HCT116 (cell line): ENCODE results near the gene SUPT3H. TPM values are rescaled to one million over a fixed set of nuclear protein-coding genes. Genes with fewer than 3 reads are reported as not detected.

Source experiments
- ATAC-seq: fragments of 200-7000 bp; cut with Tn5 transposase; 2 replicates; pipeline ENCODE4 v1.9.1; 2020; ENCODE audit warnings: mild to moderate bottlenecking, moderate library complexity
- BruUV-seq: library from RNA; stranded (reverse); fragments of 400-500 nt; replicated peaks from 2 replicates; lab custom pipeline; 2021; lab: Mats Ljungman, UMichigan
- CTCF ChIA-PET: fragments of 300-600 bp; sonication (Branson Sonifier 250); formaldehyde crosslinking; loops from one replicate; lab custom pipeline; 2021; ENCODE audit warnings: antibody characterized with exemption; lab: Charles Lee
- POLR2A ChIA-PET: fragments of 300-600, 350-600 bp; sonication (Branson Sonifier 250); formaldehyde crosslinking; loops from one replicate; lab custom pipeline; 2021; ENCODE audit warnings: antibody characterized with exemption; lab: Charles Lee
- RAD21 ChIA-PET, 2 experiments: fragments of 300-600 bp; sonication (Branson Sonifier 250); formaldehyde crosslinking; loops; one replicate each; lab custom pipeline; 2023; ENCODE audit warnings: low total read pairs in 2 of 2; ENCODE audit not compliant: uncharacterized antibody in 2 of 2, unreplicated experiment in 2 of 2, low non-redundant PET in 1 of 2; lab: Charles Lee
- DNase-seq: peaks from one replicate; pipeline ENCODE4 v3.0.0-alpha.2; 2010; ENCODE audit warnings: low read depth, low spot score
- H2AFZ ChIP-seq: fragments of 200-600 bp; shearing (Covaris generic), sonication (generic); 2 replicates; pipeline ENCODE4 v1.6.1; 2017; ENCODE audit warnings: low read depth, mixed run types, mixed read lengths, antibody characterized with exemption, low read length; ENCODE audit not compliant: poor library complexity, severe bottlenecking
- H3K27ac ChIP-seq: 2 replicates; pipeline ENCODE4 v1.5.1; 2012; ENCODE audit warnings: low read depth, low read length
- H3K27me3 ChIP-seq: fragments of 200-600 bp; sonication (generic); 2 replicates; pipeline ENCODE4 v1.6.1; 2016; ENCODE audit warnings: mixed run types, low read length, mixed read lengths; ENCODE audit not compliant: insufficient read depth
- H3K36me3 ChIP-seq, 2 experiments: fragments of 200-500 bp in 1 of 2; fragments of 200-600 bp in 1 of 2; sonication (Bioruptor generic) in 1 of 2; sonication (generic) in 1 of 2; 2 replicates each; pipeline versions ENCODE4 v1.5.1 to v1.6.1; 2014 to 2016; ENCODE audit warnings: low read length in 2 of 2, inconsistent platforms in 1 of 2, mixed read lengths in 1 of 2, mixed run types in 1 of 2; ENCODE audit not compliant: insufficient read depth in 2 of 2, control insufficient read depth in 1 of 2
- H3K4me1 ChIP-seq, 2 experiments: fragments of 200-600 bp in 1 of 2; sonication (generic) in 1 of 2; 2 replicates each; pipeline versions ENCODE4 v1.5.1 to v1.6.1; 2012 to 2017; ENCODE audit warnings: low read length in 2 of 2, inconsistent platforms in 1 of 2, mild to moderate bottlenecking in 1 of 2, mixed read lengths in 1 of 2, mixed run types in 1 of 2, moderate library complexity in 1 of 2; ENCODE audit not compliant: insufficient read depth in 2 of 2, control insufficient read depth in 1 of 2
- H3K4me2 ChIP-seq: fragments of 200-600 bp; sonication (generic); 2 replicates; pipeline ENCODE4 v1.6.1; 2017; ENCODE audit warnings: mixed run types, low read length, mixed read lengths
- H3K4me3 ChIP-seq, 2 experiments: fragments of 200-600 bp in 1 of 2; sonication (generic) in 1 of 2; replicated peaks in 1 of 2; 2 replicates each; pipeline ENCODE4 v1.5.1; 2011 to 2016; ENCODE audit warnings: low read length in 2 of 2, control low read depth in 1 of 2, low read depth in 1 of 2, mild to moderate bottlenecking in 1 of 2, mixed read lengths in 1 of 2, mixed run types in 1 of 2
- H3K79me2 ChIP-seq: fragments of 200-600 bp; sonication (generic); 2 replicates; pipeline ENCODE4 v1.6.1; 2017; ENCODE audit warnings: mild to moderate bottlenecking, mixed run types, low read length, moderate library complexity, mixed read lengths; ENCODE audit not compliant: insufficient read depth
- H3K9ac ChIP-seq: fragments of 200-600 bp; sonication (generic); 2 replicates; pipeline ENCODE4 v1.6.1; 2016; ENCODE audit warnings: low read length, mixed read lengths
- H3K9me2 ChIP-seq: fragments of 200-600 bp; sonication (generic), shearing (Covaris generic); 2 replicates; pipeline ENCODE4 v1.6.1; 2017; ENCODE audit warnings: mixed run types, mild to moderate bottlenecking, moderate library complexity; ENCODE audit not compliant: insufficient read depth
- H3K9me3 ChIP-seq, 2 experiments: fragments of 200-500 bp in 1 of 2; fragments of 200-600 bp in 1 of 2; sonication (Bioruptor generic) in 1 of 2; sonication (generic) in 1 of 2; 2 replicates each; pipeline ENCODE4 v1.6.1; 2014 to 2017; ENCODE audit warnings: low read length in 2 of 2, mixed read lengths in 2 of 2, inconsistent platforms in 1 of 2, low read depth in 1 of 2, mild to moderate bottlenecking in 1 of 2, mixed run types in 1 of 2, moderate library complexity in 1 of 2; ENCODE audit not compliant: control insufficient read depth in 1 of 2, insufficient read depth in 1 of 2
- H4K20me1 ChIP-seq: fragments of 200-600 bp; sonication (generic), shearing (Covaris generic); 2 replicates; pipeline ENCODE4 v1.6.1; 2017; ENCODE audit warnings: mixed run types, mild to moderate bottlenecking, moderate library complexity; ENCODE audit not compliant: insufficient read depth
- CBX3 ChIP-seq: IDR thresholded peaks from 2 replicates; pipeline ENCODE4 v1.6.1; 2012; ENCODE audit warnings: low read depth
- CEBPB ChIP-seq: IDR thresholded peaks from 2 replicates; pipeline ENCODE4 v1.6.1; 2012; ENCODE audit warnings: low read depth
- ELF1 ChIP-seq: IDR thresholded peaks from 2 replicates; pipeline ENCODE4 v1.6.1; 2012; ENCODE audit warnings: low read depth, borderline replicate concordance
- FOSL1 ChIP-seq: IDR thresholded peaks from 2 replicates; pipeline ENCODE4 v1.6.1; 2012; ENCODE audit warnings: low read depth
- JUND ChIP-seq: IDR thresholded peaks from 2 replicates; pipeline ENCODE4 v1.6.1; 2012
- POLR2A ChIP-seq: IDR thresholded peaks from 2 replicates; pipeline ENCODE4 v1.7.0; 2011; ENCODE audit warnings: borderline replicate concordance; ENCODE audit not compliant: insufficient read depth, insufficient read length; ENCODE audit errors: extremely low read depth
- RAD21 ChIP-seq: IDR thresholded peaks from 2 replicates; pipeline ENCODE4 v1.6.1; 2012; ENCODE audit warnings: low read depth, mild to moderate bottlenecking
- SP1 ChIP-seq: IDR thresholded peaks from 2 replicates; pipeline ENCODE4 v1.6.1; 2012; ENCODE audit warnings: low read depth
- SRF ChIP-seq: IDR thresholded peaks from 2 replicates; pipeline ENCODE4 v1.6.1; 2012; ENCODE audit warnings: low read depth
- TCF7L2 ChIP-seq: IDR thresholded peaks from 2 replicates; pipeline ENCODE4 v1.7.0; 2011; ENCODE audit warnings: borderline replicate concordance, inconsistent platforms; ENCODE audit not compliant: insufficient read depth, insufficient read length; ENCODE audit errors: extremely low read depth
- YY1 ChIP-seq: IDR thresholded peaks from 2 replicates; pipeline ENCODE4 v1.6.1; 2011; ENCODE audit warnings: low read length, low read depth, moderate library complexity, mild to moderate bottlenecking; ENCODE audit not compliant: insufficient replicate concordance; ENCODE audit errors: extremely low read depth
- ZFX ChIP-seq: fragments of 450-650 bp; IDR thresholded peaks from 2 replicates; pipeline ENCODE4 v1.6.1; 2017
- intact Hi-C: fragments of 100-400 bp; cut with micrococcal nuclease; formaldehyde crosslinking; loops from 2 replicates; pipeline ENCODE4 v1.10.0; 2022
- total RNA-seq: library from RNA; stranded (reverse); gene quantifications from one replicate; pipeline ENCODE4 v1.2.1, GENCODE V29; 2021; ENCODE audit not compliant: unreplicated experiment
- TF ChIP-seq, protein P1 (sequence below): IDR thresholded peaks from 2 replicates; pipeline ENCODE4 v1.6.1; 2012; ENCODE audit warnings: low read depth
- TF ChIP-seq, protein P2 (sequence below), 3 experiments: fragments of 200-600 bp in 1 of 3; sonication (generic) in 1 of 3; IDR thresholded peaks in 2 of 3; conservative IDR thresholded peaks in 1 of 3; 2 replicates each; pipeline ENCODE4 v1.5.1; 2012 to 2017; ENCODE audit warnings: low read depth in 2 of 3, low read length in 2 of 3, antibody characterized with exemption in 1 of 3, borderline replicate concordance in 1 of 3, control low read depth in 1 of 3, mild to moderate bottlenecking in 1 of 3, mixed read lengths in 1 of 3, mixed run types in 1 of 3, moderate library complexity in 1 of 3; ENCODE audit not compliant: insufficient read depth in 1 of 3
- TF ChIP-seq, protein P3 (sequence below): IDR thresholded peaks from 2 replicates; pipeline ENCODE4 v1.6.1; 2012
- TF ChIP-seq, protein P4 (sequence below): IDR thresholded peaks from 2 replicates; pipeline ENCODE4 v1.6.1; 2012

The SUPT3H gene
- total RNA-seq, 1 experiment from 2014 or later = 7.4 TPM

DNA sequence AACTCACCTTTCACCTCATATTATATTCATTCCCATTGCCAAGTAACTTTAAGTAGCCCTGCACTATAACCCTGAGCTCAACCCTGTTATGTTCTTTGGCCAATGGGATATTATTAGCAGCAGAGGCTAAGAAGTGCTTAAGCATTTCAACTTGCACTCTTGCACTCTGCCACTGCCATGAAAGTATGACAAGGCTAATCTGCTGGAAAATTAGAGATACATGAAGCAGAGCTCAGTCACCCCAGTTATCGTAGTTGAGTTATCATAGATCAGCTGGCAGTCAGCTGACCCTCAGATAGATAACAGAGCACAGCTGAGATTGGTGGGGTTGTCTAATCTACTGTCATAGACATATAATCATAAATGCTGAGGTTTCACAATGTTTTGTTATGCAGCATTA lies 259.0 kb downstream of the SUPT3H start:
- H3K36me3 ChIP-seq = no peaks in the 10 kb centered on the region

DNA sequence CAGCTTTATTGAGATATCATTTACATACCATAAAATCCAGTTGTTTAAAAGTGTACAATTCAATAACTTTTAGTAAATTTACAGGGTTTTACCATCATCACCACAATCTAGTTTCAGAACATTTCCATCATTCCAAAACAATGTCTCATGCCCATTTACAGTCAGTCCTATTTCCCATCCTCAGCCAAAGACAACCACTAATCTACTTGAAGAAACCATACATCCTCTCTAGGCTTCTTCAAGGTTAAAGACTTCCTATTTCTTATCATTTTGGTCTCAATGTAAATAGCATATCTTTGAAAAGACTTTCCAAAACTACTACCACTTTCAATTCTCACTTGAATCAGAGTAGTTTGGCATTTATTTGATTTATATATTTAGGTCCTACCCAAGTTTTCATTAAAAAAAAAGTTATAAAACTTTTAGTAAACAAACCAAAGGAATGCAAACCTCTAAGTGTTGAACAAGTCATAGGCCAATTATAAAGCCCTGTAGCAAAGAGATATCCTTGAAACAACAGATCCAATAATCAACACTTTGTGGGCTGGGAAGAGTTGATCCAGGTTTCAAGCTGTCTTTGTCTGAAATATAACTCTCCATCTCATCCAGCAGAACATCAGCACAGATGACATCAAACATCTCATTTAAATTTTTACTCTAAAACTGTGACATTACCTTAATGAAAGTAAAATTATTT lies 260.9 kb downstream of the SUPT3H start:
- ATAC-seq (no peak), DNase-seq (no peak)
- no peak overlapping the region for H3K9ac ChIP-seq
- no TSS peak for BruUV-seq
- peaks cover 0 to 8% of the 10 kb centered on the region in 2 experiments; a peak in 1 of 4 replicates for H3K4me1 ChIP-seq
- no peaks in the 10 kb centered on the region for H3K36me3 ChIP-seq
- intact Hi-C loops = no loop called here
- CTCF ChIA-PET = no interaction called here
- POLR2A ChIA-PET = no interaction called here
- RAD21 ChIA-PET = no interaction called here
- H3K27ac ChIP-seq = no peak overlapping the region
- H3K9me3 ChIP-seq = no peaks in the 10 kb centered on the region
- no peaks in the 10 kb centered on the region for H3K27me3 ChIP-seq
- H3K4me3 ChIP-seq = no peak overlapping the region
- no peaks in the 10 kb centered on the region for H3K9me2 ChIP-seq
- H3K4me2 ChIP-seq = no peak overlapping the region
- H2AFZ ChIP-seq = no peak overlapping the region
- H4K20me1 ChIP-seq = no peaks in the 10 kb centered on the region
- H3K79me2 ChIP-seq = no peaks in the 10 kb centered on the region
- TF ChIP-seq CBX3 = no peak
- TF ChIP-seq, protein P1, sequence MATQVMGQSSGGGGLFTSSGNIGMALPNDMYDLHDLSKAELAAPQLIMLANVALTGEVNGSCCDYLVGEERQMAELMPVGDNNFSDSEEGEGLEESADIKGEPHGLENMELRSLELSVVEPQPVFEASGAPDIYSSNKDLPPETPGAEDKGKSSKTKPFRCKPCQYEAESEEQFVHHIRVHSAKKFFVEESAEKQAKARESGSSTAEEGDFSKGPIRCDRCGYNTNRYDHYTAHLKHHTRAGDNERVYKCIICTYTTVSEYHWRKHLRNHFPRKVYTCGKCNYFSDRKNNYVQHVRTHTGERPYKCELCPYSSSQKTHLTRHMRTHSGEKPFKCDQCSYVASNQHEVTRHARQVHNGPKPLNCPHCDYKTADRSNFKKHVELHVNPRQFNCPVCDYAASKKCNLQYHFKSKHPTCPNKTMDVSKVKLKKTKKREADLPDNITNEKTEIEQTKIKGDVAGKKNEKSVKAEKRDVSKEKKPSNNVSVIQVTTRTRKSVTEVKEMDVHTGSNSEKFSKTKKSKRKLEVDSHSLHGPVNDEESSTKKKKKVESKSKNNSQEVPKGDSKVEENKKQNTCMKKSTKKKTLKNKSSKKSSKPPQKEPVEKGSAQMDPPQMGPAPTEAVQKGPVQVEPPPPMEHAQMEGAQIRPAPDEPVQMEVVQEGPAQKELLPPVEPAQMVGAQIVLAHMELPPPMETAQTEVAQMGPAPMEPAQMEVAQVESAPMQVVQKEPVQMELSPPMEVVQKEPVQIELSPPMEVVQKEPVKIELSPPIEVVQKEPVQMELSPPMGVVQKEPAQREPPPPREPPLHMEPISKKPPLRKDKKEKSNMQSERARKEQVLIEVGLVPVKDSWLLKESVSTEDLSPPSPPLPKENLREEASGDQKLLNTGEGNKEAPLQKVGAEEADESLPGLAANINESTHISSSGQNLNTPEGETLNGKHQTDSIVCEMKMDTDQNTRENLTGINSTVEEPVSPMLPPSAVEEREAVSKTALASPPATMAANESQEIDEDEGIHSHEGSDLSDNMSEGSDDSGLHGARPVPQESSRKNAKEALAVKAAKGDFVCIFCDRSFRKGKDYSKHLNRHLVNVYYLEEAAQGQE = no peak
- no peak for TF ChIP-seq TCF7L2
- TF ChIP-seq ELF1 = no peak
- no peak for TF ChIP-seq ZFX
- no peak for TF ChIP-seq CEBPB
- no peak for TF ChIP-seq FOSL1
- no peak for TF ChIP-seq RAD21
- TF ChIP-seq, protein P2, sequence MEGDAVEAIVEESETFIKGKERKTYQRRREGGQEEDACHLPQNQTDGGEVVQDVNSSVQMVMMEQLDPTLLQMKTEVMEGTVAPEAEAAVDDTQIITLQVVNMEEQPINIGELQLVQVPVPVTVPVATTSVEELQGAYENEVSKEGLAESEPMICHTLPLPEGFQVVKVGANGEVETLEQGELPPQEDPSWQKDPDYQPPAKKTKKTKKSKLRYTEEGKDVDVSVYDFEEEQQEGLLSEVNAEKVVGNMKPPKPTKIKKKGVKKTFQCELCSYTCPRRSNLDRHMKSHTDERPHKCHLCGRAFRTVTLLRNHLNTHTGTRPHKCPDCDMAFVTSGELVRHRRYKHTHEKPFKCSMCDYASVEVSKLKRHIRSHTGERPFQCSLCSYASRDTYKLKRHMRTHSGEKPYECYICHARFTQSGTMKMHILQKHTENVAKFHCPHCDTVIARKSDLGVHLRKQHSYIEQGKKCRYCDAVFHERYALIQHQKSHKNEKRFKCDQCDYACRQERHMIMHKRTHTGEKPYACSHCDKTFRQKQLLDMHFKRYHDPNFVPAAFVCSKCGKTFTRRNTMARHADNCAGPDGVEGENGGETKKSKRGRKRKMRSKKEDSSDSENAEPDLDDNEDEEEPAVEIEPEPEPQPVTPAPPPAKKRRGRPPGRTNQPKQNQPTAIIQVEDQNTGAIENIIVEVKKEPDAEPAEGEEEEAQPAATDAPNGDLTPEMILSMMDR (IDR thresholded peaks at IDR 0.05 in 2 of 3, conservative IDR thresholded peaks at IDR 0.05 in 1 of 3; ENCODE audit: borderline replicate concordance in 1 of 3, insufficient read depth in 1 of 3, low read depth in 2 of 3, low read length in 2 of 3) = no peak
- TF ChIP-seq, protein P3, sequence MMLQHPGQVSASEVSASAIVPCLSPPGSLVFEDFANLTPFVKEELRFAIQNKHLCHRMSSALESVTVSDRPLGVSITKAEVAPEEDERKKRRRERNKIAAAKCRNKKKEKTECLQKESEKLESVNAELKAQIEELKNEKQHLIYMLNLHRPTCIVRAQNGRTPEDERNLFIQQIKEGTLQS = no peak
- TF ChIP-seq YY1 = no peak
- no peak for TF ChIP-seq POLR2A
- no peak for TF ChIP-seq SRF
- TF ChIP-seq, protein P4, sequence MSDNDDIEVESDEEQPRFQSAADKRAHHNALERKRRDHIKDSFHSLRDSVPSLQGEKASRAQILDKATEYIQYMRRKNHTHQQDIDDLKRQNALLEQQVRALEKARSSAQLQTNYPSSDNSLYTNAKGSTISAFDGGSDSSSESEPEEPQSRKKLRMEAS = no peak
- TF ChIP-seq SP1 = no peak

More for the DNA sequence above, 259.0 kb downstream of the SUPT3H start:
- ATAC-seq (no peak), DNase-seq (no peak)
- no peak for TF ChIP-seq JUND
- peaks cover 0 to 8% of the 10 kb centered on the region in 2 experiments; a peak in 1 of 4 replicates for H3K4me1 ChIP-seq
- no peak overlapping the region for H3K4me3 ChIP-seq
- ChIA-PET CTCF (no interaction called here), RAD21 (no interaction called here), POLR2A (no interaction called here)
- H3K9ac ChIP-seq = no peak overlapping the region
- H3K79me2 ChIP-seq = no peaks in the 10 kb centered on the region
- intact Hi-C loops = no loop called here
- H4K20me1 ChIP-seq = no peaks in the 10 kb centered on the region
- H3K9me3 ChIP-seq = no peaks in the 10 kb centered on the region
- no peaks in the 10 kb centered on the region for H3K27me3 ChIP-seq
- H3K4me2 ChIP-seq = no peak overlapping the region
- H3K27ac ChIP-seq = no peak overlapping the region
- H3K9me2 ChIP-seq = no peaks in the 10 kb centered on the region
- no TSS peak for BruUV-seq
- no peak overlapping the region for H2AFZ ChIP-seq
